HG02798 (cell line): ENCODE data around the gene ADGRL3.

Source experiments
- ATAC-seq: cut with Tn5 transposase; IDR thresholded peaks from one replicate; pipeline ENCODE4 v1.9.1; 2021; ENCODE audit warnings: mild to moderate bottlenecking; ENCODE audit not compliant: unreplicated experiment, poor library complexity

ADGRL3 gene

GRCh38 chr4:61770456-61770855 lies 570.3 kb downstream of the ADGRL3 start:
- ATAC-seq: no peak

GRCh38 chr4:61771056-61771455 lies 570.9 kb downstream of the ADGRL3 start:
- ATAC-seq: no peak

DNA sequence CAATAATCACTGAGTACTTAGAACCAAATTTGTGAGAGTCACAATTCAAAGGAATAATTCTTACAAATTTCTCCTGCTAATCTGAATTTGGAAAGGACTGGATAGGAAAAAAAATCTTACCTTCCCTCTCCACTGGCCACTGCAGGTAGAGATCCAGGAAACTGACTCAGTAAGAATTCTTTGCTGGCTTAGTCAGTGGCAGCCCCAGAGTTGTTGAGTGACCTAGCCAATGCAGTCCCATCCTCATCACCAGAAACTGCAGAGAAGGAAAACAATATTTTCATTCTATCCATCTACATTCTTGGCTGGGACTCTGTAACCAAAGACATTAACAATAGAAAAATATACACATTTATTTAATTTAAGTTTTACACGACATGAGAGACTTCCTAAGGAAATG lies 572.0 kb downstream of the ADGRL3 start:
- ATAC-seq: no peak

DNA sequence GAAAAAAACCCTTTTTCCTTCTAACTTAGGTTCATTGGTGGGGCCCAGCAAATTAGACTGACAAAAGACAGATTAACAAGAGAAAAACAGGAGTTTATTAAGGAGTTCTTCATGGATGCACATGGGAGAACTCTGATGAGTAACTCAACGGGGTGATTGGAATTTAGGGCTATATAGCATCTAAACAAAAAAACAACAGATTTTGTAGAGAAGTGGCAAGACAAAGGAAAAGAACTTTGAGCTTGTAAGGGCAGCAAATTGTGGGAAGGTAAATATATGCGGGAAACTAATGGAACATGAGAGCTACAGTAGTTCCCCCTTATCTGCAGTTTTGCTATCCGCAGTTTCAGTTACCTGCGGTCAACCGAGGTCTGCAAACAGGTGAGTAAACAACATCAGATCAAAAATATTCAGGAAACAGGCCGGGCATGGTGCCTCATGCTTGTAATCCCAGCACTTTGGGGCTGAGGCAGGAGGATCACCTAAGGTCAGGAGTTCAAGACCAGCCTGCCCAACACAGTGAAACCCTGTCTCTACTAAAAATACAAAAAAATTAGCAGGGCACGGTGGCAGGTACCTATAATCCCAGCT lies 573.6 kb downstream of the ADGRL3 start:
- ATAC-seq: no peak

DNA sequence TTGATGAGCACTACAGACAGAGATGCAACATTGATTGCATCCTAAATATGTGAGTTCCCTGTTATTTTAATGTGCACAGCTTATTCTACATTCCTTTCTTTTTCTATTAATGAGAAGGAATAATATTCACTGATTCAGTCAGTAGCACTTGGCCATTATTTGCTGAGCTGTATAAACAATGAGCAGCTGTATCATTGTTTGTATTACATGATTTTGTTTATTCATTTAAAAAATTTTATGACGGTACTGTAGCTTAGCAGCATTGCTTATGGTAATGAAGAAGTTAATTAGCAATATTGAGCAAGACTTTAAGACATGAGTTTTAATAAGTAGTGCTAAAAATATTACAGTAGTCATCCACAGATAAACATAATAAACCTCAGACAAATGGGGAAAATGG lies 582.0 kb downstream of the ADGRL3 start:
- no peak for ATAC-seq

DNA sequence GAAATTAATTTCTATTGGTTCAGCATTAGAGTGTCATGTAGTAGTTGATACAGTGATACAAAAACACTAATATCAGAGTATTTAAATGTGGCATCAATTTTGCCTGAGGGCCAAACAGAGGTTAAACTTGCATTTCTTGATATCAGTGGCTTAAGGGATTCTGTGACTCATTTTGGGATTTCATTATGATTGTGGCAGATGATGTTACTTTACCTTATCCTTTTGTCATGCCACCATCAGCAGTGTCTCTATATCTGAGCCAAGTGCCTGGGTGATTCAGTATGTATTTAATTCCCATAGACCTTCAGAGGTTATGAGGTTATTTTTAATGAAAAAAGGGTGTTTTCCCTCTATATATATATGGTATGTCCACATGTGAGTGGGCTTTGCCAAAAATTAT lies 582.9 kb downstream of the ADGRL3 start:
- peak; percentile 52 for ATAC-seq

- no peak for ATAC-seq
Measured at GRCh38 chr4:61785761-61786160, 585.6 kb downstream of the ADGRL3 start.

- no peak for ATAC-seq
Measured at GRCh38 chr4:61786211-61786610, 586.1 kb downstream of the ADGRL3 start.

DNA sequence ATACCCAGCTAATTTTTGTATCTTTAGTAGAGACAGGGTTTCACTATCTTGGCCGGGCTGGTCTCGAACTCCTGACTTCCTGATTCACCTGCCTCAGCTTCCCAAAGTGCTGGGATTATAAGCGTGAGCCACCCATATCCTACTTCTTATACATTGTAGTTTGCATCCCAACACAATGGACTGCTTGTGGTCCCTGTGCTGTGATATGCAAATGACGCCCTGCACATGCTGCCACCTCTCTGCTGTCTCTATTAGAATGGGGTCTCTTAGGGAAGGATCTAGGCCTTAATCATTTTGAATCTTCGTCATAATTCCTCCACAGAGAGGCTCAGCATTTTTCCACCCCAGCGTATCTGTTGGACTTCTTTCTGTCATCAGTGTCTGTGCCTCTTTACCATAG lies 595.9 kb downstream of the ADGRL3 start:
- no peak for ATAC-seq

DNA sequence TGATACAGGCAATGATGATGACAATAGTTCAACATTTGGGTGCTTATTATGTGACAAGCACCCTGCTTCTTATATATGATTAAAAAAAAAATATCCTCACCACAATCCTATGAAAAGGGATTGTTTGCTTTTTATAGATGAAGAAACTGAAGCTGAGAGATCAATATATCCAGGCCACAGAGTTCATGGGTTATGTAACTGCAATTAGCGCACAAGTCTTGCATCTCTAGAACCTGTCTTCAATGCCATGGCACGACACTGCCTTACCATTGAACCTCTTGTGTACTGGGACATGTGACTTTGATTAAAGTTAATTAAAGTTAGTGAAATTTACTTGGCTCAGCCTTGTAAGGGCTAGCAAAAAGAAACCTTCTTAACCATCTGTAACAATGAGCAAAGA lies 599.7 kb downstream of the ADGRL3 start:
- no peak for ATAC-seq

GRCh38 chr4:61805227-61805626 lies 605.1 kb downstream of the ADGRL3 start:
- ATAC-seq: no peak

DNA sequence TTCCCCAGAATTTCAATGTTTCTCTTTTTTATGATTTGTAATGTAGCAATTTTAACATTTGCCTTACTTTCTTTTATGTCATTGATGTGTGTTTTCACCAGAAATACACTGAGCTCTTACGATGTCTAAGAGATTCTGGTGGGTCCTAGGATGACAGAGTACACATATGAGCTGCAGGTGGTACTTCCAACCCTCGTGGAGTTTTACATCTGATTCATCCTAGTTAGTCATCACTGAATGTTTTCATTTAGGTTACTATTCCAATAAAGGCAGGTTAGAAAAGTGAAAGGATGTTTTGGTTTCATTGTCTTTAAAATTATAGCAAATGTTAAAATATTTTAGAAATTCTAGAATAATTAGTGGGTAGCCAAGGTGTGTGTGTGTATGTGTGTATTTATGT lies 605.9 kb downstream of the ADGRL3 start:
- ATAC-seq: no peak

DNA sequence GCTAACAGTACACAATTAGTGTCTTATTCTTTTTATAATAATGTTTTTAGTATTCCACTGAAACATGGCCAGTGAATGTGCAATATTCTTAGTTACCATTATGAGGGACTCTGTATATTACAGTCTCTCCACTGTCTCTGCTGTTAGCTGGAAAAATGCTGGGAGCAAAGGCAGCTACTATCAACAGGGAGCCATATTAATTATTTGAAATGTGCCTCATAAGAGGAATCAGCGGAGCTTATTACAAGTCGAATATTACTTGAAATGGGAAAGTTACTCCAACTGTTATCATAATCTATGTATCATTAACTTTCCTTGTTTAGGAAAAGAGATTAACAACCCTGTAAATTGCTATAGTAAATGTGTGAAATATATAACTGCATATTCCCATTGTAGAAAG lies 612.0 kb downstream of the ADGRL3 start:
- ATAC-seq: no peak

DNA sequence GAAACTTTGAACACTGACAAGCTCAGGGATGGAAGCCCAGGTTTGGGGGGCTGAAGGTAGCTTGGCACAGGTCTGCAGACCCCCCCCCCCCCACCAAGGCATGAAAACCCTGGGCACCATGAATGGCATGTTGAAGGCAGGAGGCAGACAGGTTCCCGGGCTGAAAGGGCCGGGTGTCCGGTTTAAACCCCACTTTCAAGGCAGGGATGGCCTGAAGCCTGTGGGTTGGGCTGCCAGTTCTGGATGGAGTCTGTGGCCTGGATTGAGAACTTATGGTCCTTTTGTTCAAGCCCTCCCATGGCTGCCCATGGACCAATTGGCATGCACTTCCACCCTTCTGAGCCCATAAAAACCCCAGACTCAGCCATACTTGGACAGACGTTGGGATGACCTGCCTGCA lies 616.9 kb downstream of the ADGRL3 start:
- no peak for ATAC-seq

GRCh38 chr4:61820136-61820535 lies 620.0 kb downstream of the ADGRL3 start:
- ATAC-seq: no peak

- no peak for ATAC-seq
Measured at GRCh38 chr4:61824454-61824853, 624.3 kb downstream of the ADGRL3 start.

GRCh38 chr4:61827907-61828391 lies 627.8 kb downstream of the ADGRL3 start:
- ATAC-seq: no peak

DNA sequence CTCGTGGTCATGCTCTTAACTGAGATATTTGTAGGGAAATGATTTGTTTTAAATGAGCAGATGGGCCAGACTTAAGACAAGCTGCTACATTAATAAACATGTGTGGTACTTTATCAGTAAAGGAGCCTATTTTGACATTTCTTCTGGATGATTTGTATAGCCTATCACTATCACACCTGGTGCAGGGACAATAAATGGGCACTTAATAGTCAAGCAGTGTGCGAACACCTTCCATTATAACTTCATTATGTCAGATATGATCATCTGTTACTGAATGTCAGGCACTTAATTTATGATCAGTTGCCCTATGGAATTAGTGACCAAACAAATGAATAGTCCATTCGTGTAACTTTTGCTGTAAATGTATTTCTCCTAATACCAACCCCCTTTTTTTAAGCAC lies 628.8 kb downstream of the ADGRL3 start:
- no peak for ATAC-seq

- ATAC-seq: no peak
Measured at GRCh38 chr4:61831987-61832386, 631.9 kb downstream of the ADGRL3 start.

DNA sequence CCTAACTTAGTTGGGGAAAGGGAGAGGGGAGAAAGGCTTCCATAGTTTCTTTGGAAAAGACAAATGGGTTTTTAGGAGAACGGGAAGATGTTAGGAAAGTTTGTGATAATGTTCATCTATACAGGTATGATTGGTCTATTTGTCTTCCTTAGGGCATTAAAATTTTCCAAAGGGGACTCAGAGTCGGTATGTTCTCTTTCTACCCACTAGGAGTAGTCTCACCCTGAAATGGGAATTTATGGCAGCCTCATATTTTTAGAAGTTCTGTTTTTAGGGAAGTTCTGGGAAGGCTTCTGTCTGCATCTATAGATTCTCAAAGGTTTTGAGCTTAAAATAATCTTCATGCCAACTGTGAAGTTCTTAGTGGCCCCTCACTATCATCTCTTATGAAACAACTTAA lies 637.3 kb downstream of the ADGRL3 start:
- no peak for ATAC-seq

DNA sequence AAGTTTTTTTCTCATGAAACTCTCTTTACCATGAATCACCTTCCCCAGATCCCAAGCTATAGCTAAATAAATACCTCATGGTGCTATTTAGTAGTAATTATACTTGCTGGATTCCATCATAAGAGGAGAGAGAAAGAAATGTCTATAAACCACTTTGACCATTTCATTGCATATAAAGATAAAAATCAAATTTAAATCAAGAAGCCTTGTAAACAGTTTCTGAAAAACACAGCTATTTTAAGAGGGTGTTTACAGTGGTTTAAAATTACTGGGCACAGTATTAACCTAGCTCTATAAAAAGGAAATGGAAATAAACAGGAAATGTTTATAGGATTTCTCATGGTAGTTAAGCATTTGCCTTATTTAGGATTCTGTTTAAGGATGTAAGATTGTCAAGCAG lies 637.9 kb downstream of the ADGRL3 start:
- ATAC-seq: no peak

DNA sequence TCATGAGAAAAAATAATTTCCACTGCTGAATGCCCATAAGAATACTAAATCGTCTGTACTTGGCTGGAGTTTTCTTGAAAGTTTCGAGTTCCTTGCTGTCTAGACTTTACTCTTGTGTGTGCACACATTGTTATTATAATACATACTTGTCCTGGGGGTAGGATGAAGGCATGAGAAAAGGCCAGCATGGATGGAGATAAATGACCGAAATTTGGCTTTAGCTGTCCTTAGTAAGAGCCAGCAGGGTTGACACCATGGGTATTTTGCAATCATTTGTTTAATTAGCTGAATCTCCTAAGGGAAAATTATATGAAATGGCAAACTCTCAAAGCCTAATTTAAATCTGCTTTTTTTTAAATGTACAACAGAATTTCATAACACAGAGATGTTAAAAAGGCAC lies 641.6 kb downstream of the ADGRL3 start:
- no peak for ATAC-seq

- no peak for ATAC-seq
Measured at GRCh38 chr4:61851126-61851525, 651.0 kb downstream of the ADGRL3 start.
